ENCODE data around the gene RGS6.

GRCh38 chr14:72284176-72284575, 351.9 kb downstream of the RGS6 start:
- no peak for TF ChIP-seq POLR2A (IDR thresholded peaks at IDR 0.05)
- TF ChIP-seq, protein P1, sequence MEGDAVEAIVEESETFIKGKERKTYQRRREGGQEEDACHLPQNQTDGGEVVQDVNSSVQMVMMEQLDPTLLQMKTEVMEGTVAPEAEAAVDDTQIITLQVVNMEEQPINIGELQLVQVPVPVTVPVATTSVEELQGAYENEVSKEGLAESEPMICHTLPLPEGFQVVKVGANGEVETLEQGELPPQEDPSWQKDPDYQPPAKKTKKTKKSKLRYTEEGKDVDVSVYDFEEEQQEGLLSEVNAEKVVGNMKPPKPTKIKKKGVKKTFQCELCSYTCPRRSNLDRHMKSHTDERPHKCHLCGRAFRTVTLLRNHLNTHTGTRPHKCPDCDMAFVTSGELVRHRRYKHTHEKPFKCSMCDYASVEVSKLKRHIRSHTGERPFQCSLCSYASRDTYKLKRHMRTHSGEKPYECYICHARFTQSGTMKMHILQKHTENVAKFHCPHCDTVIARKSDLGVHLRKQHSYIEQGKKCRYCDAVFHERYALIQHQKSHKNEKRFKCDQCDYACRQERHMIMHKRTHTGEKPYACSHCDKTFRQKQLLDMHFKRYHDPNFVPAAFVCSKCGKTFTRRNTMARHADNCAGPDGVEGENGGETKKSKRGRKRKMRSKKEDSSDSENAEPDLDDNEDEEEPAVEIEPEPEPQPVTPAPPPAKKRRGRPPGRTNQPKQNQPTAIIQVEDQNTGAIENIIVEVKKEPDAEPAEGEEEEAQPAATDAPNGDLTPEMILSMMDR (IDR thresholded peaks at IDR 0.05 in 4 of 5, conservative IDR thresholded peaks at IDR 0.05 in 1 of 5) = no peak

Measured in gastrocnemius medialis (tissue), 4 donors.